OCI-LY7 (cell line): ENCODE data around the gene RBBP8NL. TPM values are rescaled to one million over a fixed set of nuclear protein-coding genes. Genes with fewer than 3 reads are reported as not detected.

ENCODE experiments used
- BruUV-seq: library from RNA; stranded (reverse); fragments of 400-500 nt; replicated peaks from 2 replicates; lab custom pipeline; 2021; lab: Mats Ljungman, UMichigan
- CTCF ChIA-PET: fragments of 300-600 bp; sonication (Branson Sonifier 250); formaldehyde crosslinking; loops from one replicate; lab custom pipeline; 2022; ENCODE audit warnings: antibody characterized with exemption; ENCODE audit not compliant: unreplicated experiment; lab: Charles Lee
- POLR2A ChIA-PET: fragments of 300-600 bp; sonication (Branson Sonifier 250); formaldehyde crosslinking; loops from one replicate; lab custom pipeline; 2022; ENCODE audit warnings: antibody characterized with exemption; lab: Charles Lee
- DNase-seq: peaks from one replicate; pipeline ENCODE4 v3.0.0-alpha.2; 2015; ENCODE audit warnings: low spot score
- H2AFZ ChIP-seq: fragments of 200-600 bp; sonication (generic), shearing (Covaris generic); 2 replicates; pipeline ENCODE4 v1.6.1; 2014; ENCODE audit warnings: mild to moderate bottlenecking, antibody characterized with exemption, low read length, moderate library complexity
- H3K27ac ChIP-seq: fragments of 200-600 bp; sonication (generic); 2 replicates; pipeline ENCODE4 v1.5.1; 2014; ENCODE audit warnings: mixed run types, low read depth, mild to moderate bottlenecking, moderate library complexity, low read length, inconsistent platforms; ENCODE audit not compliant: poor library complexity, severe bottlenecking
- H3K36me3 ChIP-seq: fragments of 200-600 bp; sonication (generic); 2 replicates; pipeline ENCODE4 v1.6.1; 2014; ENCODE audit warnings: mild to moderate bottlenecking, antibody characterized with exemption, low read length, moderate library complexity, mixed read lengths; ENCODE audit not compliant: insufficient read depth
- H3K4me1 ChIP-seq: fragments of 200-600 bp; sonication (generic); 2 replicates; pipeline ENCODE4 v1.5.1; 2014; ENCODE audit warnings: mild to moderate bottlenecking, low read length; ENCODE audit not compliant: insufficient read depth, poor library complexity, severe bottlenecking
- H3K4me2 ChIP-seq: fragments of 200-600 bp; sonication (generic); 2 replicates; pipeline ENCODE4 v1.6.1; 2014; ENCODE audit warnings: mild to moderate bottlenecking, low read length
- H3K4me3 ChIP-seq: fragments of 200-600 bp; sonication (generic); 2 replicates; pipeline ENCODE4 v1.5.1; 2014; ENCODE audit warnings: mild to moderate bottlenecking, low read depth, low read length; ENCODE audit not compliant: poor library complexity, severe bottlenecking
- H3K79me2 ChIP-seq: fragments of 200-600 bp; sonication (generic); 2 replicates; pipeline ENCODE4 v1.6.1; 2016; ENCODE audit warnings: low read depth, mild to moderate bottlenecking, low read length, moderate library complexity, mixed read lengths; ENCODE audit not compliant: insufficient read depth
- H3K9me2 ChIP-seq: fragments of 200-600 bp; sonication (generic); 2 replicates; pipeline ENCODE4 v1.6.1; 2016; ENCODE audit warnings: mild to moderate bottlenecking, low read length, mixed read lengths; ENCODE audit not compliant: insufficient read depth
- H3K9me3 ChIP-seq: fragments of 200-600 bp; sonication (generic); 2 replicates; pipeline ENCODE4 v1.6.1; 2014; ENCODE audit warnings: mild to moderate bottlenecking, mixed run types, low read length, mixed read lengths
- H4K20me1 ChIP-seq: fragments of 200-600 bp; sonication (generic); 2 replicates; pipeline ENCODE4 v1.6.1; 2014; ENCODE audit warnings: mild to moderate bottlenecking, antibody characterized with exemption, low read length, moderate library complexity, mixed read lengths; ENCODE audit not compliant: insufficient read depth
- CTCF ChIP-seq: fragments of 200-600 bp; sonication (generic); conservative IDR thresholded peaks from 2 replicates; pipeline ENCODE4 v1.5.1; 2014; ENCODE audit warnings: mild to moderate bottlenecking, antibody characterized with exemption, low read length, moderate library complexity, mixed read lengths
- EZH2phosphoT487 ChIP-seq: fragments of 200-600 bp; sonication (generic); IDR thresholded peaks from 2 replicates; pipeline ENCODE4 v1.6.1; 2018; ENCODE audit warnings: low read depth, borderline replicate concordance, mild to moderate bottlenecking, mixed run types, antibody characterized with exemption, low read length, moderate library complexity, mixed read lengths
- intact Hi-C: fragments of 100-400 bp; cut with micrococcal nuclease; formaldehyde crosslinking; loops from one replicate; pipeline ENCODE4 v1.10.0; 2022; ENCODE audit not compliant: unreplicated experiment
- total RNA-seq, 2 experiments: library from RNA; depleted of rRNA in 1 of 2; stranded (reverse); fragments of >200 nt in 1 of 2; shearing (Covaris generic) in 1 of 2; gene quantifications; 2 replicates each; pipeline ENCODE4 v1.2.3, GENCODE V29; 2014 to 2022

RBBP8NL gene
- total RNA-seq, 2 experiments from 2014 or later: not detected

- H3K79me2 ChIP-seq: peaks cover 6% of the 10 kb centered on the region; the same call in 1 of the 2 replicates
- no peak for DNase-seq
- peaks cover 40% of the 10 kb centered on the region for H3K36me3 ChIP-seq
- ChIA-PET POLR2A (no interaction called here), CTCF (interaction anchor here (0.6 kb wide), 1 partner anchor 229 kb away, joined by 3 read pairs; no protein-coding TSS in a partner anchor)
- TF ChIP-seq EZH2phosphoT487 (no peak), CTCF (no peak)
- no peak overlapping the region for H3K4me3 ChIP-seq
- H3K9me3 ChIP-seq: no peaks in the 10 kb centered on the region
- intact Hi-C loops: no loop called here
- BruUV-seq: no TSS peak
- peaks cover 9% of the 10 kb centered on the region; the same call in 1 of the 2 replicates for H4K20me1 ChIP-seq
- H3K27ac ChIP-seq: no peak overlapping the region
- no peak overlapping the region for H3K4me2 ChIP-seq
- H2AFZ ChIP-seq: no peak overlapping the region
- peaks cover 8% of the 10 kb centered on the region for H3K4me1 ChIP-seq
- no peaks in the 10 kb centered on the region for H3K9me2 ChIP-seq
These were observed 33.5 kb downstream of the RBBP8NL start for GRCh38 chr20:62393830-62394229.

GRCh38 chr20:62393335-62393665 is 34.0 kb downstream of the RBBP8NL start:
- POLR2A ChIA-PET: no interaction called here
- intact Hi-C loops: no loop called here
- Histone ChIP-seq H3K79me2 (peaks cover 12% of the 10 kb centered on the region; the same call in 1 of the 2 replicates), H3K9me2 (no peaks in the 10 kb centered on the region), H3K4me1 (peaks cover 14% of the 10 kb centered on the region), H3K4me2 (no peak overlapping the region), H3K27ac (no peak overlapping the region), H4K20me1 (peaks cover 14% of the 10 kb centered on the region; the same call in 1 of the 2 replicates), H3K36me3 (peaks cover 40% of the 10 kb centered on the region), H3K4me3 (no peak overlapping the region), H3K9me3 (no peaks in the 10 kb centered on the region), H2AFZ (no peak overlapping the region)
- DNase-seq: no peak
- BruUV-seq: no TSS peak
- TF ChIP-seq CTCF (no peak), EZH2phosphoT487 (no peak)
- CTCF ChIA-PET: no interaction called here

GRCh38 chr20:62392621-62393334 is 34.6 kb downstream of the RBBP8NL start:
- peaks cover 41% of the 10 kb centered on the region for H3K36me3 ChIP-seq

More at GRCh38 chr20:62392621-62393334, 34.6 kb downstream of the RBBP8NL start:
- CTCF ChIA-PET: no interaction called here
- H2AFZ ChIP-seq: no peak overlapping the region
- TF ChIP-seq CTCF (no peak), EZH2phosphoT487 (no peak)
- intact Hi-C loops: no loop called here
- H3K9me2 ChIP-seq: no peaks in the 10 kb centered on the region
- peaks cover 17% of the 10 kb centered on the region for H3K79me2 ChIP-seq
- no peaks in the 10 kb centered on the region for H3K9me3 ChIP-seq
- no TSS peak for BruUV-seq
- peaks cover 19% of the 10 kb centered on the region for H3K4me1 ChIP-seq
- POLR2A ChIA-PET: no interaction called here
- no peak for DNase-seq
- H3K4me2 ChIP-seq: no peak overlapping the region
- H4K20me1 ChIP-seq: peaks cover 20% of the 10 kb centered on the region
- no peak overlapping the region for H3K4me3 ChIP-seq
- no peak overlapping the region for H3K27ac ChIP-seq
